ENCODE results near the gene ZNF536. TPM values are rescaled to one million over a fixed set of nuclear protein-coding genes. Genes with fewer than 3 reads are reported as not detected.

ZNF536 gene
- total and polyA plus RNA-seq, 8 donors: 0.44 to 13.4 (median 1.1) TPM; not detected in 1

DNA sequence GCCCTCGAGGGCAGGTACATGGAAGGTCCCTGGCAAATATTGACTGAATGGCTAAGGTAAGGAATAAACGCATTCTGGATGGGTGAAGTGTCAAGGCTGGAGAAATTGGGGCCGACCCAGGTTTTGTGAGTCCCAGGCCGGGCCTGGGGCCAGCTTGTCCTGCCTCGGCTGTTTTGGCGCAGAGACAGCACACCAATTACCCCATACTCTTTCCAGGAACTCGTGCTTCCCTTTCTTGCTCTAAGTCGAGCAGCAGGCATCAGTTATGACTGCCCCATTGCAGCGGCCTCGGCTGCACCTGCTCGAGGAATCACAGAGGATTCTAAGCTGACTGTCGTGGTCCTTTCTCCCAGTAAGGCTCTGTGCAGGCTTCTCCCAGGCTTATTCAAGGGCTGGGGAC lies 67.1 kb downstream of the ZNF536 start:
- no peak for DNase-seq
- H3K36me3 ChIP-seq: peaks cover 0 to 5% (median 0%) of the 10 kb centered on the region in 4 donors
- intact Hi-C loops (cut with DNase I; ENCODE audit: low total_unique reads): no loop called here
- H3K27ac ChIP-seq: no peak overlapping the region
- H3K27me3 ChIP-seq: peaks cover 0 to 22% (median 0%) of the 10 kb centered on the region in 3 donors
- WGBS, 5 donors: 47 to 68% (median 59%) methylated on average over 12 of the region's 12 CpGs
- peaks cover 0 to 12% (median 0%) of the 10 kb centered on the region in 4 donors for H3K9me3 ChIP-seq
- no peak for TF ChIP-seq EP300 (IDR thresholded peaks at IDR 0.05)
- no peak for TF ChIP-seq POLR2A (IDR thresholded peaks at IDR 0.05)
- TF ChIP-seq CTCF (IDR thresholded peaks at IDR 0.05): no peak
- TF ChIP-seq POLR2AphosphoS5 (IDR thresholded peaks at IDR 0.05): no peak
- H3K4me1 ChIP-seq: no peaks in the 10 kb centered on the region
- no peak overlapping the region for H3K4me3 ChIP-seq

DNA sequence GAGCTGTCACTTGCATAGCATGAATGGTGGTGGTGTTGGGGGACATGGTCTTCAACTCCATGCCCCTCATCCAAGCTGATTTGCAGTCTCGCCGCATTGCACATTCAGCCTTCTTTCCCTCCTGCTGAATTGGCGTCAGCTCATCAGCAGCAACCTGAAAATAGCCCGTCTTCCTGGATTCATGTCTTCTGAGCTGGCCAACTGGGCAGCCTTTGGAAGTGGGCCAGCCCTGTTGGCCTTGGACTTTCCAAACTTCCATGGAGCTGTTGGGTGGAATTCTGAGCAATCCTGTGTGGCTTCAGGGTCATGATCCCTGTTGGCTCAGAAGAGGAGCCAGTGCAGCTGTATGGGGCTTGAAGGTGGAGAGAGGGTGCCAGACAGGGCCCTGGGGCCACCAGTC lies 68.8 kb downstream of the ZNF536 start:
- peaks cover 0 to 36% (median 0%) of the 10 kb centered on the region in 3 donors for H3K27me3 ChIP-seq
- peaks cover 0 to 14% (median 2%) of the 10 kb centered on the region in 4 donors for H3K9me3 ChIP-seq
- no peak for DNase-seq
- H3K4me1 ChIP-seq: no peaks in the 10 kb centered on the region
- no peak overlapping the region for H3K4me3 ChIP-seq
- intact Hi-C loops (cut with DNase I; ENCODE audit: low total_unique reads): no loop called here
- H3K27ac ChIP-seq: no peak overlapping the region
- WGBS, 5 donors: 78 to 88% (median 81%) methylated on average over 4 of the region's 4 CpGs
- H3K36me3 ChIP-seq: peaks cover 0 to 11% (median 0%) of the 10 kb centered on the region in 4 donors
- no peak for TF ChIP-seq POLR2AphosphoS5 (IDR thresholded peaks at IDR 0.05)
- TF ChIP-seq CTCF (IDR thresholded peaks at IDR 0.05): no peak
- TF ChIP-seq POLR2A (IDR thresholded peaks at IDR 0.05): no peak
- no peak for TF ChIP-seq EP300 (IDR thresholded peaks at IDR 0.05)

GRCh38 chr19:30442674-30443073 lies 70.5 kb downstream of the ZNF536 start:
- WGBS, 5 donors: 79 to 88% (median 82%) methylated on average over 4 of the region's 4 CpGs
- H3K4me3 ChIP-seq: no peak overlapping the region
- TF ChIP-seq EP300 (IDR thresholded peaks at IDR 0.05): no peak
- TF ChIP-seq POLR2AphosphoS5 (IDR thresholded peaks at IDR 0.05): no peak
- no peak for TF ChIP-seq CTCF (IDR thresholded peaks at IDR 0.05)
- no peak for TF ChIP-seq POLR2A (IDR thresholded peaks at IDR 0.05)
- H3K9me3 ChIP-seq: peaks cover 0 to 14% (median 2%) of the 10 kb centered on the region in 4 donors
- DNase-seq: no peak
- peaks cover 0 to 11% (median 0%) of the 10 kb centered on the region in 4 donors for H3K36me3 ChIP-seq
- no peak overlapping the region for H3K27ac ChIP-seq
- peaks cover 0 to 36% (median 0%) of the 10 kb centered on the region in 3 donors for H3K27me3 ChIP-seq
- no peaks in the 10 kb centered on the region for H3K4me1 ChIP-seq
- intact Hi-C loops (cut with DNase I; ENCODE audit: low total_unique reads): no loop called here

DNA sequence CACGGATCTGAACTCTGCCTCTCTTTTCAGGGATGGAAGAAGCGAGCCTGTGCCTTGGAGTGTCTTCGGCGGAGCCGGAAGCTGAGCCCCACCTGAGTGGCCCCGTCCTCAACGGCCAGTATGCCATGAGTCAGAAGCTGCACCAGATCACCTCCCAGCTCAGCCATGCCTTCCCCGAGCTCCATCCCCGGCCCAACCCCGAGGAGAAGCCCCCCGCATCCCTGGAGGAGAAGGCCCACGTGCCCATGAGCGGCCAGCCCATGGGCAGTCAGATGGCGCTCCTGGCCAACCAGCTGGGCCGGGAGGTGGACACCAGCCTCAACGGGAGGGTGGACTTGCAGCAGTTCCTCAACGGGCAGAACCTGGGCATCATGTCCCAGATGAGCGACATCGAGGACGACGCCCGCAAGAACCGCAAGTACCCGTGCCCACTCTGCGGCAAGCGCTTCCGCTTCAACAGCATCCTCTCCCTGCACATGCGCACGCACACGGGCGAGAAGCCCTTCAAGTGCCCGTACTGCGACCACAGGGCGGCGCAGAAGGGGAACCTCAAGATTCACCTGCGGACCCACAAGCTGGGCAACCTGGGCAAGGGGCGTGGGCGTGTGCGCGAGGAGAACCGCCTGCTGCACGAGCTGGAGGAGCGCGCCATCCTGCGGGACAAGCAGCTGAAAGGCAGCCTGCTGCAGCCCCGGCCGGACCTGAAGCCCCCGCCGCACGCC lies 71.5 kb downstream of the ZNF536 start:
- TF ChIP-seq POLR2A (IDR thresholded peaks at IDR 0.05): no peak
- TF ChIP-seq CTCF (IDR thresholded peaks at IDR 0.05): no peak
- TF ChIP-seq EP300 (IDR thresholded peaks at IDR 0.05): no peak
- TF ChIP-seq POLR2AphosphoS5 (IDR thresholded peaks at IDR 0.05): no peak
- intact Hi-C loops (cut with DNase I; ENCODE audit: low total_unique reads): no loop called here
- 95 to 97% (median 96%) methylated on average over 35 to 50 of the region's 50 CpGs for WGBS, 5 donors

More for the DNA sequence above, 71.5 kb downstream of the ZNF536 start:
- Histone ChIP-seq H3K27me3 (peaks cover 0 to 32% (median 0%) of the 10 kb centered on the region in 3 donors), H3K4me3 (no peak overlapping the region), H3K36me3 (peaks cover 0 to 11% (median 0%) of the 10 kb centered on the region in 4 donors), H3K27ac (no peak overlapping the region), H3K9me3 (peaks cover 0 to 14% (median 2%) of the 10 kb centered on the region in 4 donors), H3K4me1 (no peaks in the 10 kb centered on the region)
- no peak for DNase-seq
